Metanephros (tissue), 1 donor: ENCODE measurements around the gene TAF1C. TPM values are rescaled to one million over a fixed set of nuclear protein-coding genes. Genes with fewer than 3 reads are reported as not detected.

ENCODE experiments used
- total RNA-seq: library from RNA; depleted of rRNA; stranded (reverse); fragments of >200 nt; gene quantifications from one replicate; pipeline ENCODE4 v1.2.3, GENCODE V29; 2014

The TAF1C gene, protein sequence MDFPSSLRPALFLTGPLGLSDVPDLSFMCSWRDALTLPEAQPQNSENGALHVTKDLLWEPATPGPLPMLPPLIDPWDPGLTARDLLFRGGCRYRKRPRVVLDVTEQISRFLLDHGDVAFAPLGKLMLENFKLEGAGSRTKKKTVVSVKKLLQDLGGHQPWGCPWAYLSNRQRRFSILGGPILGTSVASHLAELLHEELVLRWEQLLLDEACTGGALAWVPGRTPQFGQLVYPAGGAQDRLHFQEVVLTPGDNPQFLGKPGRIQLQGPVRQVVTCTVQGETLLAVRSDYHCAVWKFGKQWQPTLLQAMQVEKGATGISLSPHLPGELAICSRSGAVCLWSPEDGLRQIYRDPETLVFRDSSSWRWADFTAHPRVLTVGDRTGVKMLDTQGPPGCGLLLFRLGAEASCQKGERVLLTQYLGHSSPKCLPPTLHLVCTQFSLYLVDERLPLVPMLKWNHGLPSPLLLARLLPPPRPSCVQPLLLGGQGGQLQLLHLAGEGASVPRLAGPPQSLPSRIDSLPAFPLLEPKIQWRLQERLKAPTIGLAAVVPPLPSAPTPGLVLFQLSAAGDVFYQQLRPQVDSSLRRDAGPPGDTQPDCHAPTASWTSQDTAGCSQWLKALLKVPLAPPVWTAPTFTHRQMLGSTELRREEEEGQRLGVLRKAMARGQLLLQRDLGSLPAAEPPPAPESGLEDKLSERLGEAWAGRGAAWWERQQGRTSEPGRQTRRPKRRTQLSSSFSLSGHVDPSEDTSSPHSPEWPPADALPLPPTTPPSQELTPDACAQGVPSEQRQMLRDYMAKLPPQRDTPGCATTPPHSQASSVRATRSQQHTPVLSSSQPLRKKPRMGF
- 59.0 TPM for total RNA-seq

DNA sequence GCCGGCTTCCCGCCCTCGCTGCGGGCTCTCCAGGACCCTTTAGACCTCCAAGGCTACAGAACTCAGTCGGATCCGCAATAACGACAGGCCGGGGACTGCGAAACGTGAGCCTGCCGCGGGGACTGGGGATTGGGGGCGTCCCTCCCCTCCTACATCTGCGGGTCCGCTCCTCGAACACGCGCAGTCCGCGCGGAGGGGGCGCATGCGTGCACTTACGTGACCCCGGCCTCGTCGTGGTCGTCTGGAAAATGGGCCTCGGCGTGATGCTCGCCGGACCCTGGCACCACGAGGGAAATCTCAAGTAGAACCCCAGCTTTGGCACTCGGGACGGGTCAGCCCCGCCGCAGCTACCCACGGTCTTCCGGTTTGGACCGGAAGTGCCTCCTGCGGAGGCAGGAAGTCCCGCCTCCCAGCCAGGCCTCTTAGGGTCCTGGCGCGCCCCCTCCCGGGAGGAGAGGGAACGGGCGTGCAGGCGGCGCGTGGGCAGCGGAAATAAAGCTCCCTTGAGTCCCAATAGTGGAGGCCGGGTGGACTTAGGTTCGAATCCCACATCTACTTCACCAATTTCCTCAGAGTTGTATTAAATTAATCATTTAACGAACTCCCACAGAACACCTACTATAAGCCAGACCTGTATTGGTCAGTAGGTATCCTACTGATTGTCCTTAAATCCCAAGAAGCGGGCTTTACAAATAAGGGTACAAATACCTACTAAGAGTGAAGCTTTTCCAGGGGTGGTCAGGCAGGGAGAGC lies at the start of gene TAF1C:
Gene TAF1C, minus strand, starts transcription at position 373 of the 753 bp plus-strand sequence. CDS start 2,069 bp downstream, outside the sequence.

DNA sequence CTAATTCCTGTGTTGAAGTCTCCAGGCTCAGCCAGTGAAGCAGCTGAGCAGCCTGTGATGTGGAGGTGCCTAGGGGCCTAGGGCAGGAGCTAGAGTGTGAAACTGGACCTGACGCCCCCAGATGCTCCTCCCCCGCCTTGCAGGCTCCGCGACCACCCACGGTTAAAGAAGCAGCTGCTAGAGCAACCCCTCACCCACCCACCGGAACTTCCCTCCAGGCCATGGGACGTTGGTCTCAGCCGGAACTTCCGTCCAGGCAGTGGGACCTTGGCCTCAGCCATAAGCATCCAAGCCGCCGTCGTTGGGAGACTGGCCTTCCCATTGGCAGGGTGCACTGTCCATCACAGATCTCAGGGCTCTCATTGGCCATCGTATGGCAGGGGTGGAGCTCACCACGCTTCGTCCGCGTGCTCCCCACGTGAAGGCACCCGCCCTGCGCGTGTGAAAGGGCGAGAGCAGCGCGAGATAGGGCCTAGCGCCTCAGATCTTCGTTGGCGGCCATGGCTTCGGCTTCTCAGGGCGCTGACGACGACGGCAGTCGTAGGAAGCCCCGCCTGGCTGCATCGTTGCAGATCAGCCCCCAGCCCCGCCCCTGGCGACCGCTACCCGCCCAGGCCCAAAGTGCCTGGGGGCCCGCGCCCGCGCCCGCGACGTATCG lies 4.0 kb upstream of the TAF1C start, which contains the start of gene ADAD2:
Gene ADAD2, plus strand, starts transcription at position 427 of the 658 bp plus-strand sequence. Its CDS starts 74 bp downstream, at position 501.

DNA sequence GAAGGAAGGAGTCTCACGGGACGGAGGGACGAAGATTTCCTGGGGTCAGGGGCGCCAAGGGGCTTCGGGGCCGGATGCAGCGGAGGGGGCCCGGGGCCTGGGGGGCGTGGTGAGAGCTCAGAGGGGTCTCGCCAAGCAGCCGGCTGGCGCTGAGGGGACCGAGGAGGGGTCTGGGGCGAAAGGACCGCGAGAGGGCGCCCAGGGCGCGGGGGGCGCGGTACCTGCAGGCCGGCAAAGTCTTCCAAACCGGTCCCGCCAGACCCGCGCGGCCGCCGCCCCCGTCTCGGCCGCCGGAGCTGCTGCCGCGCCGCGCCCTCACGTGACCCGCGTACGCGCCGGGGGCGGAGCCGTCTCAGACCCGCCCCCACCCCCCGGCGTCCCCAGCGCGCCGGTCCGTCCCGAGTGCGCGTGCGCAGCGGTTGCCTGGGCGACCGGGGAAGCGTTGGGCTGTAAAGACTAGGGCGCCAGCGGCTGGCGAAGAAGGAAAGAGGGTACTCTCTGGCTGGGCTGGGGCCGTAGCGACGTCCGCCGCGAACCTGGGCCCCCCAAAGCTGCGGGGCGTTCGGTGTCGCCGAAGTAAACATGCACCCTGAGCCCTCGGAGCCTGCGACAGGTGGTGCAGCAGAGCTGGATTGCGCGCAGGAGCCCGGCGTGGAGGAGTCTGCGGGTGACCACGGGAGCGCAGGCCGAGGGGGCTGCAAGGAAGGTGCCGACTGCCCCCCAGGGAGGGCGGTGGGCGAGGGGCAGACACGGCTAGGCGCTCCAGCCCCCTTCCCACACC lies 41.8 kb downstream of the TAF1C start, which contains the start of the genes DNAAF1 and HSDL1:
Gene DNAAF1, plus strand, starts transcription at position 450 of the 781 bp plus-strand sequence. Its CDS starts 133 bp downstream, at position 583.
Gene HSDL1, minus strand, starts transcription at position 319 of the 781 bp plus-strand sequence. CDS start 13,856 bp downstream, outside the sequence.

Other genes starting within 250 kb of the TAF1C start
- gene OSGIN1, start 233.8 kb downstream of the TAF1C start, total RNA-seq, result 0.82 TPM
- 0.82 TPM for gene NECAB2, start 218.8 kb downstream of the TAF1C start, total RNA-seq
- not detected for gene SLC38A8, start 144.3 kb downstream of the TAF1C start, total RNA-seq
- 102 TPM for gene MBTPS1, start 70.1 kb downstream of the TAF1C start, total RNA-seq
- gene HSDL1, start 41.9 kb downstream of the TAF1C start, total RNA-seq, result 37.5 TPM
- gene DNAAF1, start 41.7 kb downstream of the TAF1C start, total RNA-seq, result 2.2 TPM
- 0.18 TPM for gene ADAD2, start 4.1 kb upstream of the TAF1C start, total RNA-seq
- gene KCNG4, start 53.0 kb upstream of the TAF1C start, total RNA-seq, result not detected
- 4.5 TPM for gene WFDC1, start 107.8 kb upstream of the TAF1C start, total RNA-seq
- 2.2 TPM for gene ATP2C2, start 181.5 kb upstream of the TAF1C start, total RNA-seq